LNCAP (cell line): ENCODE results near the gene RRP36.

Source experiments
- TF ChIP-seq, protein P1 (sequence below): fragments of 450-650 bp; IDR thresholded peaks from 2 replicates; pipeline ENCODE4 v1.5.1; 2017; ENCODE audit warnings: mild to moderate bottlenecking

The RRP36 gene

DNA sequence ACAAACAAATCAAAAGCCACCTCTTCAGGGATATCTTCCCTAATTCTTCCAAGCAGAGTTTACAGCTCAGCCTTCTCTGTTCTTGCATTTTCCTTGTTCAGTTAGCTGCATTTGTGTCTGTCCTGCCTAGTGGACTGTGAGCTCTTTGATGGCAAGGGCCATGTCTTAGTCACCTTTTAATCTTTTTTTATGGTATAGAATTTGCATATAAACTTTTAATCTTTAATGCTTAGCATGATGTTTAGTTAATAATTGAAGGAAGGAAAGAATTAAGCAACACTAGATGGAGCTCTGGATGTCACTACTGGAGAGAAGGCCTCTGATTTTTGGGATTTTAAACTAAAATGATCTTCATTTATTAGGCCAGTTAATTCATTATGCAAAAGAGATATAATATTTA, 24.9 kb upstream of the RRP36 start:
- TF ChIP-seq, protein P1, sequence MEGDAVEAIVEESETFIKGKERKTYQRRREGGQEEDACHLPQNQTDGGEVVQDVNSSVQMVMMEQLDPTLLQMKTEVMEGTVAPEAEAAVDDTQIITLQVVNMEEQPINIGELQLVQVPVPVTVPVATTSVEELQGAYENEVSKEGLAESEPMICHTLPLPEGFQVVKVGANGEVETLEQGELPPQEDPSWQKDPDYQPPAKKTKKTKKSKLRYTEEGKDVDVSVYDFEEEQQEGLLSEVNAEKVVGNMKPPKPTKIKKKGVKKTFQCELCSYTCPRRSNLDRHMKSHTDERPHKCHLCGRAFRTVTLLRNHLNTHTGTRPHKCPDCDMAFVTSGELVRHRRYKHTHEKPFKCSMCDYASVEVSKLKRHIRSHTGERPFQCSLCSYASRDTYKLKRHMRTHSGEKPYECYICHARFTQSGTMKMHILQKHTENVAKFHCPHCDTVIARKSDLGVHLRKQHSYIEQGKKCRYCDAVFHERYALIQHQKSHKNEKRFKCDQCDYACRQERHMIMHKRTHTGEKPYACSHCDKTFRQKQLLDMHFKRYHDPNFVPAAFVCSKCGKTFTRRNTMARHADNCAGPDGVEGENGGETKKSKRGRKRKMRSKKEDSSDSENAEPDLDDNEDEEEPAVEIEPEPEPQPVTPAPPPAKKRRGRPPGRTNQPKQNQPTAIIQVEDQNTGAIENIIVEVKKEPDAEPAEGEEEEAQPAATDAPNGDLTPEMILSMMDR: peak; percentile 19; the same call in 1 of the 2 replicates

DNA sequence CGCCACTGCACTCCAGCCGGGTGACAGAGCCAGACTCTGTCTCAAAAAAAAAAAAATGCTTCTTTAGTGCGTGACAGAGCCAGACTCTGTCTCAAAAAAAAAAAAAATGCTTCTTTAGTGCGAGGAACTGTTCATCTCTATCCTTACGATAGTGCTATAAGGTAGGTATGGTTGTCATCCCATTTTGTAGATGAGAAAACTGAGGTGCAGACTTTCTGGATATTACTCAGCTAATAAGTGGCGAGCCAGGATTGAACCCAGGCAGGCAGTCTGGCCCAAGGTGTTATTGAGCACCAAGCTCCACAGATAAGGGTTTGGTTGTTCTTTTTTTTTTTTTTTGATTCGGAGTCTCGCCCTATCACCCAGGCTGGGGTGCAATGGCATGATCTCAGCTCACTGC, 19.6 kb upstream of the RRP36 start:
- TF ChIP-seq, protein P1: no peak

DNA sequence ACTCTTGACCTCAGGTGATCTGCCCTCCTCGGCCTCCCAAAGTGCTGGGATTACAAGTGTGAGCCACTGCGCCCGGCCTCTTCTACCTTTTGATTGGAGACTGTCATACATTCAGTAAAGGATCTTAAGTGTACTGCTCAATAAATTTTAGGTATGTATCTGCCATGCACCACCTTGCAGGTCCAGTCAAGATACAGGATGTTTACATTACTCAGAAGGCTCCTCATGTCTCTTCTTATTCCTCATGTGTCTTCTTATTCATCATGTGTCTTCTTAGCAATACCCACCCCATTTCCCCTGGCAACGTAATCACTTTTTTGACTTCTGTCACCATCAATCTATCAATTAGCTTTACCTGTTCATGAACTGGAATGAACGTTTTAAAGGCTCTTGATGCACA, 15.6 kb upstream of the RRP36 start:
- TF ChIP-seq, protein P1: no peak

DNA sequence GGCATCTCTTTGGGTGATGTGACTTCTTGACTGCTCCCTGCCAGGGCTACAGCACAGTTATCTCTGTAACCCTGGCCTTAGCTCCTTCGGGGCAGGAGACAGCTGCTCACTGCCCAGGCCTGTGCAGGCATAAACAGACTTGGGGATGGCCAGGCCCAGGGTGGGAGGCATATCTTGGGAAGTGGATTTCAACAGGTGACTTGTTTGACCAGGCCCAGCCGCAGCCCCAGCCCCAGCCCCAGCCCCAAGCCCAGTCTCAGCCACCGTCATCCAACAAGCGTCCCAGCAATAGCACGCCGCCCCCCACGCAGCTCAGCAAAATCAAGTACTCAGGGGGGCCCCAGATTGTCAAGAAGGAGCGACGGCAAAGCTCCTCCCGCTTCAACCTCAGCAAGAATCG, 15.2 kb upstream of the RRP36 start:
- TF ChIP-seq, protein P1: no peak

DNA sequence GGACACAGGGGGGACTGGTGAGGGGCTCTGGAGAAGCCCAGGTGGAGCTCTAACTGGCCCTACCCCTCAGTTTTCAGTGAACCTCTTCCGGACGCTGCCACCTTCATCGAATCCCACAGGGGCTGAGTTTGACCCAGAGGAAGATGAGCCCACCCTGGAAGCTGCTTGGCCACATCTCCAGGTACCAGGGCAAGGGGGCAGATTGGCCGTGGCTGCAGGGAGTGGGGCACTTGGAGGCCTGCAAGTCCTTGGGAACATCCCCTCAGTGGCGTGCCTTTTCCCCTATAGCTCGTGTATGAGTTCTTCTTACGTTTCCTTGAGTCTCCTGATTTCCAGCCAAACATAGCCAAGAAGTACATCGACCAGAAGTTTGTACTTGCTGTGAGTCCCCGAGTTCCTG, 14.3 kb upstream of the RRP36 start:
- TF ChIP-seq, protein P1: no peak

DNA sequence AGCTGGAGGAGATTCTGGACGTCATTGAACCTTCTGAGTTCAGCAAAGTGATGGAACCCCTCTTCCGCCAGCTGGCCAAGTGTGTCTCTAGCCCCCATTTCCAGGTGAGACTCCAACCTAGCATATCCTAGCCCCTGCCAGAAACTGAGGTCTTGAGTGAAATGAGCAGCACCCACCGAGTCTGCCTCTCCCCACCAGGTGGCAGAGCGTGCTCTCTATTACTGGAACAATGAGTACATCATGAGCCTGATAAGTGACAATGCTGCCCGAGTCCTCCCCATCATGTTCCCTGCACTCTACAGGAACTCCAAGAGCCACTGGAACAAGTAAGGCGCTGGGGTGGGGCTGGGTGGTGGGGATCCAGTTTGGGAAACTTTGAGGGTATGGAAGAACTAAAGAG, 12.3 kb upstream of the RRP36 start:
- TF ChIP-seq, protein P1: no peak; the same call in 1 of the 2 replicates

DNA sequence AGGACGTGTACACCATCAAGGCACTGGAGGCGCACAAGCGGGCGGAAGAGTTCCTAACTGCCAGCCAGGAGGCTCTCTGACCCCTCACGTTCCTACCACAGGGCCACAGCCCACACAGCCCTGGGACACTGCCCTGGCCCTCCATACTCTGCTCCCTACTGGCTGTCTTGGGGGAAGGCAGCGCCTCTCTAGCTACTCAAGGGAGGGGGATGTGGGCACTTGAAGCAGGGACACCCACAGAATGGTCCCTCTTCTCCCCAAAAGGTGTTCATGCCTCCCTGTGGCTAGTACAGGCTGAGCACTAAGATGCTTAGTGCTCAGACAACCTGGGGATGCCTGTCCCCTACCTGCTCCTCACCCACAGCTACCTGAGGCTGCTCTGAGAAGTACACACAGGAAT, 10.2 kb upstream of the RRP36 start:
- TF ChIP-seq, protein P1: no peak

DNA sequence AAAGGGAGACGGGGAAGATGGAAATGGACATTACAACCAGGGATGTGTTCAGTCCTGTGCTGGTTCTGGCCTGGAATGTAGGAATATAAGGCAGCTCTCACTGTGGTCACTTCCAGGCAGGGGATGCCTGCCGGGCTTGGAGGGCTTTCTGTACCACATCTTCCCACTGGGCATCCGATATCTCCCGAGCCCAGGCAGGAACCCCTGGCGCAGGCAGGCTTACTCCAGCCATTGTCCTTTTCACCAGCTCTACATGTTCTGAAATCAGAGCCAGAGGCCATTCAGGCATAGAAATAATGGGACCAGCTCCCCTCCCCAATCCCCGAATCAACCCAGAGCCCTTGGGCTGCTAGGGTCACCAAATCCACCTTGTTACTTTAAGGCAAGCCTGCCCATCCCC, 9.1 kb upstream of the RRP36 start:
- TF ChIP-seq, protein P1: no peak
